HCT116 (cell line): ENCODE measurements around the gene METTL21C. TPM values are rescaled to one million over a fixed set of nuclear protein-coding genes. Genes with fewer than 3 reads are reported as not detected.
A peak's percentile ranks its signal among the peaks of the same experiment; 100 is the strongest.

Experiments used
- ATAC-seq: fragments of 200-7000 bp; cut with Tn5 transposase; 2 replicates; pipeline ENCODE4 v1.9.1; 2020; ENCODE audit warnings: mild to moderate bottlenecking, moderate library complexity
- BruUV-seq: library from RNA; stranded (reverse); fragments of 400-500 nt; replicated peaks from 2 replicates; lab custom pipeline; 2021; lab: Mats Ljungman, UMichigan
- CTCF ChIA-PET: fragments of 300-600 bp; sonication (Branson Sonifier 250); formaldehyde crosslinking; loops from one replicate; lab custom pipeline; 2021; ENCODE audit warnings: antibody characterized with exemption; lab: Charles Lee
- POLR2A ChIA-PET: fragments of 300-600, 350-600 bp; sonication (Branson Sonifier 250); formaldehyde crosslinking; loops from one replicate; lab custom pipeline; 2021; ENCODE audit warnings: antibody characterized with exemption; lab: Charles Lee
- RAD21 ChIA-PET, 2 experiments: fragments of 300-600 bp; sonication (Branson Sonifier 250); formaldehyde crosslinking; loops; one replicate each; lab custom pipeline; 2023; ENCODE audit warnings: low total read pairs in 2 of 2; ENCODE audit not compliant: uncharacterized antibody in 2 of 2, unreplicated experiment in 2 of 2, low non-redundant PET in 1 of 2; lab: Charles Lee
- DNase-seq: peaks from one replicate; pipeline ENCODE4 v3.0.0-alpha.2; 2010; ENCODE audit warnings: low read depth, low spot score
- H2AFZ ChIP-seq: fragments of 200-600 bp; shearing (Covaris generic), sonication (generic); 2 replicates; pipeline ENCODE4 v1.6.1; 2017; ENCODE audit warnings: low read depth, mixed run types, mixed read lengths, antibody characterized with exemption, low read length; ENCODE audit not compliant: poor library complexity, severe bottlenecking
- H3K27ac ChIP-seq: 2 replicates; pipeline ENCODE4 v1.5.1; 2012; ENCODE audit warnings: low read depth, low read length
- H3K27me3 ChIP-seq: fragments of 200-600 bp; sonication (generic); 2 replicates; pipeline ENCODE4 v1.6.1; 2016; ENCODE audit warnings: mixed run types, low read length, mixed read lengths; ENCODE audit not compliant: insufficient read depth
- H3K36me3 ChIP-seq, 2 experiments: fragments of 200-500 bp in 1 of 2; fragments of 200-600 bp in 1 of 2; sonication (Bioruptor generic) in 1 of 2; sonication (generic) in 1 of 2; 2 replicates each; pipeline versions ENCODE4 v1.5.1 to v1.6.1; 2014 to 2016; ENCODE audit warnings: low read length in 2 of 2, inconsistent platforms in 1 of 2, mixed read lengths in 1 of 2, mixed run types in 1 of 2; ENCODE audit not compliant: insufficient read depth in 2 of 2, control insufficient read depth in 1 of 2
- H3K4me1 ChIP-seq, 2 experiments: fragments of 200-600 bp in 1 of 2; sonication (generic) in 1 of 2; 2 replicates each; pipeline versions ENCODE4 v1.5.1 to v1.6.1; 2012 to 2017; ENCODE audit warnings: low read length in 2 of 2, inconsistent platforms in 1 of 2, mild to moderate bottlenecking in 1 of 2, mixed read lengths in 1 of 2, mixed run types in 1 of 2, moderate library complexity in 1 of 2; ENCODE audit not compliant: insufficient read depth in 2 of 2, control insufficient read depth in 1 of 2
- H3K4me2 ChIP-seq: fragments of 200-600 bp; sonication (generic); 2 replicates; pipeline ENCODE4 v1.6.1; 2017; ENCODE audit warnings: mixed run types, low read length, mixed read lengths
- H3K4me3 ChIP-seq, 2 experiments: fragments of 200-600 bp in 1 of 2; sonication (generic) in 1 of 2; replicated peaks in 1 of 2; 2 replicates each; pipeline ENCODE4 v1.5.1; 2011 to 2016; ENCODE audit warnings: low read length in 2 of 2, control low read depth in 1 of 2, low read depth in 1 of 2, mild to moderate bottlenecking in 1 of 2, mixed read lengths in 1 of 2, mixed run types in 1 of 2
- H3K79me2 ChIP-seq: fragments of 200-600 bp; sonication (generic); 2 replicates; pipeline ENCODE4 v1.6.1; 2017; ENCODE audit warnings: mild to moderate bottlenecking, mixed run types, low read length, moderate library complexity, mixed read lengths; ENCODE audit not compliant: insufficient read depth
- H3K9ac ChIP-seq: fragments of 200-600 bp; sonication (generic); 2 replicates; pipeline ENCODE4 v1.6.1; 2016; ENCODE audit warnings: low read length, mixed read lengths
- H3K9me2 ChIP-seq: fragments of 200-600 bp; sonication (generic), shearing (Covaris generic); 2 replicates; pipeline ENCODE4 v1.6.1; 2017; ENCODE audit warnings: mixed run types, mild to moderate bottlenecking, moderate library complexity; ENCODE audit not compliant: insufficient read depth
- H3K9me3 ChIP-seq, 2 experiments: fragments of 200-500 bp in 1 of 2; fragments of 200-600 bp in 1 of 2; sonication (Bioruptor generic) in 1 of 2; sonication (generic) in 1 of 2; 2 replicates each; pipeline ENCODE4 v1.6.1; 2014 to 2017; ENCODE audit warnings: low read length in 2 of 2, mixed read lengths in 2 of 2, inconsistent platforms in 1 of 2, low read depth in 1 of 2, mild to moderate bottlenecking in 1 of 2, mixed run types in 1 of 2, moderate library complexity in 1 of 2; ENCODE audit not compliant: control insufficient read depth in 1 of 2, insufficient read depth in 1 of 2
- H4K20me1 ChIP-seq: fragments of 200-600 bp; sonication (generic), shearing (Covaris generic); 2 replicates; pipeline ENCODE4 v1.6.1; 2017; ENCODE audit warnings: mixed run types, mild to moderate bottlenecking, moderate library complexity; ENCODE audit not compliant: insufficient read depth
- EGR1 ChIP-seq: IDR thresholded peaks from 2 replicates; pipeline ENCODE4 v1.6.1; 2012; ENCODE audit warnings: low read depth
- JUND ChIP-seq: IDR thresholded peaks from 2 replicates; pipeline ENCODE4 v1.6.1; 2012
- POLR2AphosphoS5 ChIP-seq: IDR thresholded peaks from 2 replicates; pipeline ENCODE4 v1.6.1; 2011; ENCODE audit warnings: mild to moderate bottlenecking, low read depth, low read length, moderate library complexity
- SIN3A ChIP-seq: IDR thresholded peaks from 2 replicates; pipeline ENCODE4 v1.6.1; 2012; ENCODE audit warnings: low read depth
- TCF7L2 ChIP-seq: IDR thresholded peaks from 2 replicates; pipeline ENCODE4 v1.7.0; 2011; ENCODE audit warnings: borderline replicate concordance, inconsistent platforms; ENCODE audit not compliant: insufficient read depth, insufficient read length; ENCODE audit errors: extremely low read depth
- ZFX ChIP-seq: fragments of 450-650 bp; IDR thresholded peaks from 2 replicates; pipeline ENCODE4 v1.6.1; 2017
- intact Hi-C: fragments of 100-400 bp; cut with micrococcal nuclease; formaldehyde crosslinking; loops from 2 replicates; pipeline ENCODE4 v1.10.0; 2022
- total RNA-seq: library from RNA; stranded (reverse); gene quantifications from one replicate; pipeline ENCODE4 v1.2.1, GENCODE V29; 2021; ENCODE audit not compliant: unreplicated experiment
- TF ChIP-seq, protein P1 (sequence below), 3 experiments: fragments of 200-600 bp in 1 of 3; sonication (generic) in 1 of 3; IDR thresholded peaks in 2 of 3; conservative IDR thresholded peaks in 1 of 3; 2 replicates each; pipeline ENCODE4 v1.5.1; 2012 to 2017; ENCODE audit warnings: low read depth in 2 of 3, low read length in 2 of 3, antibody characterized with exemption in 1 of 3, borderline replicate concordance in 1 of 3, control low read depth in 1 of 3, mild to moderate bottlenecking in 1 of 3, mixed read lengths in 1 of 3, mixed run types in 1 of 3, moderate library complexity in 1 of 3; ENCODE audit not compliant: insufficient read depth in 1 of 3

The METTL21C gene
- total RNA-seq, 1 experiment from 2014 or later = not detected

DNA sequence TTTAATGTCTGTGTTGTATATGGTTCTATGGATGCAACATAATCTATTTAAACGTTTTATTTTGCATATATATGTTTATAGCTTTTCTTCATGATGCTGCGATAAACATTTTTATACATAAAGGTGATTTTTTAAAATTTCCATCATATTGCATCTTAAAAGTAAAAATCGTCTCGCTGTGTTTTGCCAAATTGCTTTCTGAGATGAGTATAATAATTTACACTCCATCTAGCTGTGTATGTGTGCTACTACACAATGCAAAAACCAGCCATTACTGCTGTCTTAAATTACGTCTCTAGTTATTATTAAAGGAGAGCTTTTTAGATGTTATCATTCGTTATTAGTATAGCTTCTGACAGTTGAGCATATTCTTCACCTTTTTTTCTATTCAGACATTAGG, 37.2 kb downstream of the METTL21C start:
- TF ChIP-seq TCF7L2 = no peak
- TF ChIP-seq, protein P1, sequence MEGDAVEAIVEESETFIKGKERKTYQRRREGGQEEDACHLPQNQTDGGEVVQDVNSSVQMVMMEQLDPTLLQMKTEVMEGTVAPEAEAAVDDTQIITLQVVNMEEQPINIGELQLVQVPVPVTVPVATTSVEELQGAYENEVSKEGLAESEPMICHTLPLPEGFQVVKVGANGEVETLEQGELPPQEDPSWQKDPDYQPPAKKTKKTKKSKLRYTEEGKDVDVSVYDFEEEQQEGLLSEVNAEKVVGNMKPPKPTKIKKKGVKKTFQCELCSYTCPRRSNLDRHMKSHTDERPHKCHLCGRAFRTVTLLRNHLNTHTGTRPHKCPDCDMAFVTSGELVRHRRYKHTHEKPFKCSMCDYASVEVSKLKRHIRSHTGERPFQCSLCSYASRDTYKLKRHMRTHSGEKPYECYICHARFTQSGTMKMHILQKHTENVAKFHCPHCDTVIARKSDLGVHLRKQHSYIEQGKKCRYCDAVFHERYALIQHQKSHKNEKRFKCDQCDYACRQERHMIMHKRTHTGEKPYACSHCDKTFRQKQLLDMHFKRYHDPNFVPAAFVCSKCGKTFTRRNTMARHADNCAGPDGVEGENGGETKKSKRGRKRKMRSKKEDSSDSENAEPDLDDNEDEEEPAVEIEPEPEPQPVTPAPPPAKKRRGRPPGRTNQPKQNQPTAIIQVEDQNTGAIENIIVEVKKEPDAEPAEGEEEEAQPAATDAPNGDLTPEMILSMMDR (IDR thresholded peaks at IDR 0.05 in 2 of 3, conservative IDR thresholded peaks at IDR 0.05 in 1 of 3; ENCODE audit: borderline replicate concordance in 1 of 3, insufficient read depth in 1 of 3, low read depth in 2 of 3, low read length in 2 of 3) = peak in 2 of 3 experiments; percentile 25 to 50; a peak in 3 of 6 replicates
- ATAC-seq (no peak), DNase-seq (no peak)
- RAD21 ChIA-PET = no interaction called here
- intact Hi-C loops = no loop called here
- POLR2A ChIA-PET = no interaction called here
- Histone ChIP-seq H3K36me3 (peaks cover 14 to 24% of the 10 kb centered on the region in 2 experiments), H2AFZ (no peak overlapping the region), H4K20me1 (no peaks in the 10 kb centered on the region), H3K4me3 (no peak overlapping the region), H3K9ac (no peak overlapping the region), H3K4me1 (no peaks in the 10 kb centered on the region), H3K9me3 (no peaks in the 10 kb centered on the region; a peak in 1 of 4 replicates), H3K27ac (no peak overlapping the region), H3K27me3 (no peaks in the 10 kb centered on the region), H3K9me2 (no peaks in the 10 kb centered on the region), H3K79me2 (no peaks in the 10 kb centered on the region), H3K4me2 (no peak overlapping the region)
- CTCF ChIA-PET = no interaction called here
- BruUV-seq = no TSS peak

DNA sequence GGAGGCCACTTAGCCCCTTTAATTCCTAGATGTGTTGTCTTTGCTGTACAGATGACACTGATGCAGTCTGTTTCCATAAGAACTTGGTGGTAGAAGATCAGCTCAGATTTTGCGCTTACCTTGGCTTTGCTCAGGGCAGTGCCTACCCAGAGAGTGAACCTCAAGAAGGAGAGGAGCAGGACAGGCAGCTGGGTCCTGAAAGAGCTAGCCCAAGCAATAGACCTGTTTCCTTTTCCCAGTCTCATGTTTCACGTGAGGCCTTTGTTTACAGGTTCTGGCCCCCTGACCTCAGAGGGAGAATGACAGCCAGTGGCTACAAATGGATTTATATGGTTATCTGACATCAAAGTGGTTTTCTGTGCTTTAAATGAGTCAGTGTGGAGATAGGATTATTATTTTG, 40.1 kb downstream of the METTL21C start:
- Histone ChIP-seq H3K27ac (no peak overlapping the region), H2AFZ (no peak overlapping the region), H3K4me3 (no peak overlapping the region), H3K27me3 (no peaks in the 10 kb centered on the region), H3K4me2 (no peak overlapping the region), H3K9ac (no peak overlapping the region), H3K36me3 (peaks cover 16 to 35% of the 10 kb centered on the region in 2 experiments), H3K9me3 (no peaks in the 10 kb centered on the region; a peak in 1 of 4 replicates), H4K20me1 (no peaks in the 10 kb centered on the region), H3K9me2 (no peaks in the 10 kb centered on the region), H3K4me1 (no peaks in the 10 kb centered on the region), H3K79me2 (no peaks in the 10 kb centered on the region)
- POLR2A ChIA-PET = no interaction called here
- CTCF ChIA-PET = no interaction called here
- intact Hi-C loops = no loop called here
- BruUV-seq = no TSS peak
- DNase-seq = no peak
- RAD21 ChIA-PET = no interaction called here
- no peak for ATAC-seq
- no peak for TF ChIP-seq SIN3A
- no peak for TF ChIP-seq JUND
- TF ChIP-seq EGR1 = no peak
- no peak for TF ChIP-seq POLR2AphosphoS5
- no peak for TF ChIP-seq ZFX
